GM04503 (cell line): Measurements from ENCODE around the gene GDPD5.

ENCODE experiments used
- DNase-seq: peaks from one replicate; pipeline ENCODE4 v3.0.0-alpha.2; 2012; ENCODE audit warnings: low read depth

GDPD5 gene

GRCh38 chr11:75470476-75471080 is 55.2 kb downstream of the GDPD5 start:
- DNase-seq, result no peak

DNA sequence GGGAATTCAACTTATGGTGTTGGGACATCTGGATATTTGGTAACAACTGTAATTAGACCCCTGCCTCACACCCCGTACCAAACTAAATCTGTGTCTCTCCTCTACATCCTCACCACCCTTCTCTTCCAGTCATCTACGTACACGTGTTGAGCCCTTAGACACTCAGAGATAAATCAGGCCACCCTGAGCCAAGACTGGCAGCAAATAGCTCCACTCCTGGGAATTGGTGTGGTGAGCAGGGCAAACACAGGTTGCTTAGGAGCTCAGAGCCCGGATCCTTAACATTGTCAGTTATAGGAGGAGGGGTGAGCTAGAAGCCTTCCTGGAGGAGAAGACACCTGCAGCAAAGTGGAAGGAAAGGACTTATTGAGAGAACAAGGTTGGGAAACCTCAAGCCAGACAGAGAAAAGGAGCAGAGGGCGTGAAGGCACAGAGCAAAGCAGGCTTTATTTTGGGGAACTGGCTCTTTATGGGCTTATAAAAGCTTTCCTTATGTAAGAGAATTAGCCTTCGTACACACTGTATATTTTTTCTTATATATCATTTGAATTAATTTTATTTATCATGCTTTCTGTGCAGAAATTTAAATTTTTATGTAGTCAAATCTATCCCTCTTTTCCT is 55.8 kb downstream of the GDPD5 start:
- no peak for DNase-seq

DNA sequence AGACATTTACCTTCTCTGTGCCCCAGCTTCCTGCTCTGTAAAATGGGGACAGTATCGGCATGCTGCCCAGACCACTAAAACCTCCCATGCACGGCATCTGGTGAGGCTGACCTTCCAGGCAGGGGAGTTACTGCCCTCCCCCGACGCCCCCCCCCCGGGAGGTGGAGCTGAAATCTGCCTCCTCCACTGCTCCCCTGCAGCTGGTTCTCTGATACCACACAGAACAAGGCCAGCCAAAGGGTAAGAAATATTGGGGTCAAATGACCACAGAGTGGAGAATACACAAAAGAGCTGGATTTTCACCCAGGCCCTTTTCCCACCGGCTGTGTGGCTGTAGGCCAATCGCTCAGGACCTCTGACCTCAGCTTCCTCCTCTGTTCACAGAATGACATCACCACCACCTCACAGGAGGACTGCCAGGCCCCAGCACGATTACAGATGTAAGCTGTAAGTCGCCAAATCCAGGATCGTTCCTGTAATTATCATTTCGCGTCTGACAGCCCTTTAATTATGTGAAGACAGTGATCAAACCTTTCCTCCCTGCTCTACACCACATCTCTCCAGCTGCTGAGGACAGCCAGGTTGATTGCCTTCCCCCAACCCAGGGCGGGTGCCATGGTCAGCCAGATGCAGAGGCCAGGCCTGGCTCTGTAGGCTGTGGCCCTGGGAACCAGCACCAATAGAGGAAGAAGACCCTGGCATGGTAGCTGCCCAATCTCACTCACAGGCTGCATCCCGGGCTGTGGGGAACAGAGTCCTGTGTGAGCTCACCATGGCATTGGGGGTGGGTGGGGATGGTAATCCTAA is 57.0 kb downstream of the GDPD5 start:
- DNase-seq, result no peak

GRCh38 chr11:75467881-75468280 is 57.9 kb downstream of the GDPD5 start:
- no peak for DNase-seq

GRCh38 chr11:75467311-75467710 is 58.4 kb downstream of the GDPD5 start:
- DNase-seq, result no peak

DNA sequence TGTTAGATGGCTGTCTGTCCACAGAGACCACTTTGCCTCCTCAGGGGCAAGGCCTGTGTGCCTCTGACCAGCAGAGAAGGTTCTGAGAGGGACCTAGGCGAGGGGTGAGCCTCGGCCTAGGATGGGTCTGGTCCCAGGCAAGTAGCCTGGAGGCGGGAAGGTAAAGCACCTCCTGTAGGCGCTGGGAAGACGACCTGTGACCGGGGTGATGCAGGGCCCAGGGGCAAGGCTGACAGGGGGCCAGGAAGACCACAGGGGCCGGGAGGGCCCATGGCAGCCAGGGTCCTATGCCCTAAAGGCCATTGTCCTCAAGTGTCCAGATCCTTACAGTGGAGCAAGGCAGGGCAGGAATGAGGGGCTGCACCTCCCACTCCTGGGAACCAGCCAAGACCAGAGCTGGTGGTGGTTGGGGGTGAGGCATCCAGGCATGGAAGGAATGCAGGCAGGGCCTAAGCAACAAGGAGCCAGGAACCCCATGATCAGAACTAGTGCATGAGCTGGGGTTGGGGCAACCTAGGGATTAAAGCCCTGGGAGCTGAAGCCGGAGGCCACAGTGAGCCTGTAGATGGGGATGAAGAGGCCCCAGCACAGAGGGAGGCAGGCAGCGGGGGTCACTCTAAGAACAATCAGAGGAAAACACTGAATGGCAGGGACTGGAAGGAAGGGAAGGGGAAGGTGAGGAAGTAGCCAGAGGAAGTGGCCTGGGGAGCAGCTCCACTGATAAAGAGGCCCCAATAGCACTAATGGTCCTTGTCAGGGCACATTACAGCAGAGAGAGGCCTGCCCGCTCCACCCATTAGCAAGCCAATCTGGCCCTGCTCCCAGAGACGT is 59.8 kb downstream of the GDPD5 start:
- DNase-seq, result no peak

DNA sequence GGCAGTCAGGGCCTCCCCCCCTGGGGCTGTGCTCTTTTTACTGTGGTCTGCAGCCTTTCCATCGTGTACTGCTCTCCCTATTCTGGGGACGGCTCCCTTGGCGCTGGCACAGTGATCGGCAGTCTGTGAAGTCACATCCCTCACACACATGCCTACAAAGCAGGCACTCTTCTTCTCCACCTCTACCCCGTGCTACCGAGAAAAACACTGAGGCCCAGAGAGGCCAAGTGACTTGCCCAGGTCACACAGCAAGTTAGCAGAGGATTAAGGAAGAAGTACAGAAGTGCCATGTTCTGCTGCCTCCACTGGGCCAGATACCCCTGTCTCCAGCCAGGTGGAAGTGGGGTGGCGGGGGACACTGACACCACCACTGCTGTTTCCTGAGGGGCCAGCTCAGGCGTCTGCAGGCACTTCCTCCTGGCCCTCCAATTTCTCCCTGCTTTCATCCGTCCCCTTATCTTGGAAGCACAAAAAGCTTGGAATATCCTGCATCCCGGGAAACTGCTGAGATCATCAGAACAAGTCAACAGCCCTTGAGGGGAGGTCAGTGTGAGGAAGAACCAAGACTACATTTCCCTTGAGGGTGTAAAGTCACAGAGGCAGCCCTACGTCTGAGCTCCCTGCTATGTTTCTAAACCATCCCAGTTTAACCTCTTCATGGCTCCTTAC is 62.5 kb downstream of the GDPD5 start:
- no peak for DNase-seq

GRCh38 chr11:75462117-75462653 is 63.6 kb downstream of the GDPD5 start:
- no peak for DNase-seq

GRCh38 chr11:75461151-75461550 is 64.6 kb downstream of the GDPD5 start:
- no peak for DNase-seq

GRCh38 chr11:75456596-75457183 is 69.1 kb downstream of the GDPD5 start:
- DNase-seq, result no peak

DNA sequence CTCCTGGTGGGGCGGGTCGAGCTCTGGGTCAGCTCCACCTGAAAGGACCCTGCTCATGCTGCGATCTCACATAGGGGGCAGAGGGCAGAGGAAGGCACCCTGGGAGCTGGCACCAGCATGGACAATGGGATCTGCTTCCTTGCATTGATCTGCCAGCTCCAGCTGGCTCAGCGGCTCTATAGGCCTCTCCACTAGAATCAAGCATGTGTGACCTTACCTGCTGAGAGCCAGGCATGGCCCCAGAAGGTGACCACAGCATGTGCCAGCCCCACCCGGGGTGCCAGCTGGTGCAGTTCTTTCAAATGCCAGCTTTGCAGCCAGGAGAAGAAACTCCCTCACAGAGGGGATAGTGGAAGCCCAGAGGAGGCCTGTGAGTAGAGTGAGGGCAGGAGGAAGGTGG is 70.8 kb downstream of the GDPD5 start:
- no peak for DNase-seq

DNA sequence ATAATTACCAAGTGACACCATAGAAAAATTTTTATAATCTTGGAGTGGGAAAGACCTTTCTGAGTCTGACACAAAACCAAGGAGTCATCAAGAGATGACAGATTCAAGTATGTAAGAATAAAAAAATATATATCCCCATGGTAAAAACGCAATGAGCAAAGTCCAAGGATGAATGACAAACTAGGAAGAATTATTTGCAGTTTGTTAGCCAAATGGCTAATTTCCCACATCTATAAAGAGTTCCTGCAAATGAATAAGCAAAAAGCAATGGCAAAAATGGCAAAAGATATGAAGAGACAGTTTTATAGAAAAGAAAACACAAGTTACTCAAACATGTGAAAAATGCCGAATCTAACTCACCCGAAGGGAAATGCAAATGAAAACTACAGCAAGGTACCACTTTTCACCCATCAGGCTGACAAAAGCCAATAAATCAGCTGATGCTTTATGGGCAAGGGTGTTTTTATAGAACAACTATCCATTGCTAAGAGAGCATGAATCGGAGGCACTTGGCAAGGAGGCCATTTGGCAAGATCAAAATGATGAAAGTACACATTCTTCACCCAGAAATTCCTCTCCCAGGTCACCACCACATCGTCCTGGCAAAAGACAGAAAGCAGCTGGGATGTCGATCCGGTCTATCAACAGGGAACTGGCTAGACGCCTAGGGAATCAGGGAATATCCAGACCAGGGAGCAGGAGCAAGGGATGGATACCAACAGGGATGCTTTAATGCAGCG is 71.7 kb downstream of the GDPD5 start:
- peak; percentile 98 for DNase-seq

- no peak for DNase-seq
These were observed 74.6 kb downstream of the GDPD5 start for GRCh38 chr11:75450826-75451821.

- no peak for DNase-seq
These were observed 75.5 kb downstream of the GDPD5 start for GRCh38 chr11:75450236-75450635.

- DNase-seq, result no peak
These were observed 76.0 kb downstream of the GDPD5 start for GRCh38 chr11:75449776-75450175.

DNA sequence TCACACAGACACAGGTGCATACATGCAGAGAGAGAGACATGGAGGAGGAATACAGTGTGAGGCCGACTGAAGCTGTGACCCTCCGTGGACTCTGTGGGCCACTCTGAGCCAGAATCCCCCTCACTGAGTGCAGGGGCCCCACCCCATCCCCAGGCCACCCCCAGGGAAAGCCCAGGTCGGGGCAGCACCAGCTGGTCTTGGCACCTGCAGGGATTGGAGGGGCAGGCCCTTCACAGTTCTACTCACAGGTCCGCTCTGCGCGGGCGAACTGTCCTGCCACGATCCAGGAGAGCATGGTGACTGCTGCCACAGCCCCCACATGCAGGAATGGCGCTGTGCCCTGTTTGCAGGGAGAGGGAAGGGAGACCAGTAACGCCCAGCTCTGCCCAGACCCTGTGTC is 76.5 kb downstream of the GDPD5 start:
- DNase-seq, result no peak

GRCh38 chr11:75447415-75447814 is 78.3 kb downstream of the GDPD5 start:
- DNase-seq, result no peak

DNA sequence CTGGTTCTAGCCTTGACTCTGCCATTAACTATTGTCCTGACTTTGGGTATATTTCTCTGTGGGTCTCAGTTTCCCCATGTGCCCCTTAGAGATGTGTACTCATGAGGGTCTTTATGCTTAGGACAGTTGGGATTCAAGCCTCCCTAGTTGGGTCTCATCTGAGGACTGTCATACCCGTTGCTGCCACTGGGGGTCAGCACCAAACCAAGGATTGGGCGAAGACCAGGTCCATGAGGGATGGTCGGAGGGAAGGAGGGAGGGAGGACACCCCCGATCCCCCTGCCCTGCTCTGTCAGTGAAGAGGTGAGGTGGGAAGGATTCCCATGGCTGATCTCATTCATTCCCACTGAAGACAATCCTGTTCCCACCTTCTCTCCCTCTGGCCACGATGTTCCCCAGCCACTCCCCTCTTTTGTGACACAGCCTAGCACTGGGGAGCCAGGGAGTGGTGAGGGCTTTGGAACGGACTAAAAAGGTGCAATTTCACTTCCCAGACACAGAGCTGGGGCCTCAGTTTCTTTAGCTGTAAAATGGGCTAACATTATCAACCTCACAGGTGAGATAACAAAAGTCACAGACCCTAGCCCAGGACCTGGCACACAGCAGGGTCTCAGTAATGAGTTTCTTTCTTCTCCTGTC is 80.3 kb downstream of the GDPD5 start:
- DNase-seq, result no peak

- DNase-seq, result no peak
These were observed 82.7 kb downstream of the GDPD5 start for GRCh38 chr11:75443043-75443442.
